ENCODE data around the gene RUBCNL.

RUBCNL gene

GRCh38 chr13:46334035-46334822 is 52.8 kb downstream of the RUBCNL start:
- Histone ChIP-seq H3K27me3 (replicated peaks; ENCODE audit: insufficient read depth, low read length) (no peaks in the 10 kb centered on the region), H3K4me3 (ENCODE audit: low read length) (no peak overlapping the region), H4K20me1 (ENCODE audit: insufficient read depth, low read length) (no peaks in the 10 kb centered on the region), H3K9ac (ENCODE audit: low read length) (no peak overlapping the region), H3K9me2 (replicated peaks; ENCODE audit: insufficient read depth, low read length) (no peaks in the 10 kb centered on the region), H2AFZ (ENCODE audit: low read length) (no peak overlapping the region), H3K27ac (ENCODE audit: low read length) (no peak overlapping the region), H3K79me2 (ENCODE audit: low read length) (no peaks in the 10 kb centered on the region), H3K4me2 (ENCODE audit: low read depth, low read length) (no peak overlapping the region), H3K9me3 (replicated peaks; ENCODE audit: insufficient read depth, low read length) (no peaks in the 10 kb centered on the region), H3F3A (ENCODE audit: insufficient read depth, low read length) (no peaks in the 10 kb centered on the region), H3K36me3 (replicated peaks; ENCODE audit: insufficient read depth, low read length) (no peaks in the 10 kb centered on the region), H3K4me1 (ENCODE audit: low read length) (no peaks in the 10 kb centered on the region)
- TF ChIP-seq EZH2phosphoT487 (IDR thresholded peaks at IDR 0.05; ENCODE audit: low read length) (no peak), EZH2 (optimal IDR thresholded peaks at IDR 0.05; ENCODE audit: low read depth, low read length) (no peak), CTCF (IDR thresholded peaks at IDR 0.05; ENCODE audit: low read length) (no peak)
- no peak for DNase-seq

- no peak for DNase-seq
- H3K4me1 ChIP-seq (ENCODE audit: low read length): no peaks in the 10 kb centered on the region
- no peaks in the 10 kb centered on the region for H3F3A ChIP-seq (ENCODE audit: insufficient read depth, low read length)
Observed at GRCh38 chr13:46332772-46333171, 54.3 kb downstream of the RUBCNL start.

GRCh38 chr13:46329624-46330023 is 57.4 kb downstream of the RUBCNL start:
- no peak overlapping the region for H3K27ac ChIP-seq (ENCODE audit: low read length)
- no peaks in the 10 kb centered on the region for H3F3A ChIP-seq (ENCODE audit: insufficient read depth, low read length)
- H3K4me3 ChIP-seq (ENCODE audit: low read length): no peak overlapping the region
- no peak overlapping the region for H3K4me2 ChIP-seq (ENCODE audit: low read depth, low read length)
- H4K20me1 ChIP-seq (ENCODE audit: insufficient read depth, low read length): no peaks in the 10 kb centered on the region
- no peaks in the 10 kb centered on the region for H3K27me3 ChIP-seq (replicated peaks; ENCODE audit: insufficient read depth, low read length)
- no peaks in the 10 kb centered on the region for H3K9me3 ChIP-seq (replicated peaks; ENCODE audit: insufficient read depth, low read length)
- no peak overlapping the region for H2AFZ ChIP-seq (ENCODE audit: low read length)
- H3K4me1 ChIP-seq (ENCODE audit: low read length): no peaks in the 10 kb centered on the region
- H3K9ac ChIP-seq (ENCODE audit: low read length): no peak overlapping the region
- DNase-seq: no peak
- no peaks in the 10 kb centered on the region for H3K79me2 ChIP-seq (ENCODE audit: low read length)
- TF ChIP-seq EZH2phosphoT487 (IDR thresholded peaks at IDR 0.05; ENCODE audit: low read length) (no peak), CTCF (IDR thresholded peaks at IDR 0.05; ENCODE audit: low read length) (no peak), EZH2 (optimal IDR thresholded peaks at IDR 0.05; ENCODE audit: low read depth, low read length) (no peak)
- H3K36me3 ChIP-seq (replicated peaks; ENCODE audit: insufficient read depth, low read length): no peaks in the 10 kb centered on the region
- no peaks in the 10 kb centered on the region for H3K9me2 ChIP-seq (replicated peaks; ENCODE audit: insufficient read depth, low read length)

More at GRCh38 chr13:46332772-46333171, 54.3 kb downstream of the RUBCNL start:
- no peak for TF ChIP-seq CTCF (IDR thresholded peaks at IDR 0.05; ENCODE audit: low read length)
- no peak for TF ChIP-seq EZH2 (optimal IDR thresholded peaks at IDR 0.05; ENCODE audit: low read depth, low read length)
- no peak for TF ChIP-seq EZH2phosphoT487 (IDR thresholded peaks at IDR 0.05; ENCODE audit: low read length)
- no peak overlapping the region for H3K27ac ChIP-seq (ENCODE audit: low read length)
- no peak overlapping the region for H3K9ac ChIP-seq (ENCODE audit: low read length)
- H3K27me3 ChIP-seq (replicated peaks; ENCODE audit: insufficient read depth, low read length): no peaks in the 10 kb centered on the region
- H3K9me2 ChIP-seq (replicated peaks; ENCODE audit: insufficient read depth, low read length): no peaks in the 10 kb centered on the region
- no peak overlapping the region for H3K4me2 ChIP-seq (ENCODE audit: low read depth, low read length)
- H3K79me2 ChIP-seq (ENCODE audit: low read length): no peaks in the 10 kb centered on the region
- no peaks in the 10 kb centered on the region for H3K9me3 ChIP-seq (replicated peaks; ENCODE audit: insufficient read depth, low read length)
- no peaks in the 10 kb centered on the region for H4K20me1 ChIP-seq (ENCODE audit: insufficient read depth, low read length)
- no peak overlapping the region for H2AFZ ChIP-seq (ENCODE audit: low read length)
- no peaks in the 10 kb centered on the region for H3K36me3 ChIP-seq (replicated peaks; ENCODE audit: insufficient read depth, low read length)
- no peak overlapping the region for H3K4me3 ChIP-seq (ENCODE audit: low read length)
